A673 (cell line): ENCODE data around the gene SMG7. TPM values are rescaled to one million over a fixed set of nuclear protein-coding genes. Genes with fewer than 3 reads are reported as not detected.

Experiments used
- BruUV-seq: library from RNA; stranded (reverse); fragments of 400-500 nt; replicated peaks from 2 replicates; lab custom pipeline; 2021; lab: Mats Ljungman, UMichigan
- CTCF ChIA-PET: fragments of 300-600 bp; sonication (Branson Sonifier 250); formaldehyde crosslinking; loops from one replicate; lab custom pipeline; 2022; ENCODE audit warnings: antibody characterized with exemption; lab: Charles Lee
- POLR2A ChIA-PET: fragments of 300-600 bp; sonication (Branson Sonifier 250); formaldehyde crosslinking; loops from one replicate; lab custom pipeline; 2022; ENCODE audit warnings: antibody characterized with exemption; ENCODE audit not compliant: low non-redundant PET; lab: Charles Lee
- DNase-seq: peaks from one replicate; pipeline ENCODE4 v3.0.0-alpha.2; 2015; ENCODE audit warnings: low spot score
- H3K27ac ChIP-seq: fragments of 200-600 bp; sonication (generic); 2 replicates; pipeline ENCODE4 v1.5.1; 2016; ENCODE audit warnings: mixed run types, low read depth, mild to moderate bottlenecking, mixed read lengths, antibody characterized with exemption, low read length; ENCODE audit not compliant: poor library complexity, severe bottlenecking
- H3K27me3 ChIP-seq: fragments of 200-600 bp; sonication (generic); replicated peaks from 2 replicates; pipeline ENCODE4 v1.6.1; 2017; ENCODE audit warnings: mixed run types, low read depth, mild to moderate bottlenecking, mixed read lengths, antibody characterized with exemption, low read length; ENCODE audit not compliant: insufficient read depth, poor library complexity
- H3K36me3 ChIP-seq: fragments of 200-600 bp; sonication (generic); 2 replicates; pipeline ENCODE4 v1.6.1; 2016; ENCODE audit warnings: mixed run types, mild to moderate bottlenecking, mixed read lengths, antibody characterized with exemption, low read length; ENCODE audit not compliant: insufficient read depth, poor library complexity, severe bottlenecking
- H3K4me1 ChIP-seq: fragments of 200-600 bp; sonication (generic); 2 replicates; pipeline ENCODE4 v1.6.1; 2017; ENCODE audit warnings: mixed run types, mild to moderate bottlenecking, mixed read lengths, antibody characterized with exemption, low read length; ENCODE audit not compliant: insufficient read depth, poor library complexity, severe bottlenecking
- H3K4me3 ChIP-seq: fragments of 200-600 bp; sonication (generic); 2 replicates; pipeline ENCODE4 v1.5.1; 2016; ENCODE audit warnings: low read depth, mixed run types, mild to moderate bottlenecking, mixed read lengths, low read length; ENCODE audit not compliant: poor library complexity, severe bottlenecking
- H3K9me3 ChIP-seq: fragments of 200-600 bp; sonication (generic); 2 replicates; pipeline ENCODE4 v1.6.1; 2016; ENCODE audit warnings: mixed run types, low read depth, mild to moderate bottlenecking, mixed read lengths, antibody characterized with exemption, low read length; ENCODE audit not compliant: poor library complexity, severe bottlenecking
- EZH2 ChIP-seq: fragments of 200-600 bp; sonication (generic); IDR thresholded peaks from 2 replicates; pipeline ENCODE4 v1.6.1; 2017; ENCODE audit warnings: borderline replicate concordance, low read depth, mild to moderate bottlenecking, mixed read lengths, antibody characterized with exemption, low read length; ENCODE audit not compliant: poor library complexity, severe bottlenecking
- intact Hi-C: fragments of 100-400 bp; cut with micrococcal nuclease; formaldehyde crosslinking; loops from one replicate; pipeline ENCODE4 v1.10.0; 2022; ENCODE audit not compliant: unreplicated experiment
- total RNA-seq: library from RNA; stranded (reverse); gene quantifications from 2 replicates; pipeline ENCODE4 v1.2.3, GENCODE V29; 2021
- TF ChIP-seq, protein P1 (sequence below): fragments of 300-800, 200-600 bp; sonication (generic); conservative IDR thresholded peaks from 2 replicates; pipeline ENCODE4 v1.5.1; 2017; ENCODE audit warnings: low read depth, mild to moderate bottlenecking, antibody characterized with exemption, low read length, moderate library complexity, mixed read lengths

SMG7 gene
- total RNA-seq, 1 experiment from 2014 or later: 90.7 TPM

DNA sequence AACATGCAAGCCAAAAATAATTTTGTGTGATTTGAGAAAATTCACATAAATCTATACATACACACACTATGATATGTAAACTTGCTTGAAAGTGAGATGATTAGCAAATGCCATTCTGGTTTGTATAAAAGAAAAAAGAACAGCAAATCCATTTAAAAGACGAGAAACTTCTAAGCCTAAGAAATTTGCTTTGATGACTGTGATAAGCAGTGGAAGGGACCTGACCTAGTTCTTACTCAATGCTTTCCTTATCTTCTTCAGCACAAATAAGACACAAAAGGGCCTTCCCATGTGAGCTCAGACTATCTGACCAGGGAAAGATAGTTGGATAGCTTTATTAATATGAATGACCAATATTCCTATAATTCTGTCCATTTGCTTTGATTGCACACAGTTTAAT lies 28.8 kb upstream of the SMG7 start:
- intact Hi-C loops: no loop called here
- H3K4me1 ChIP-seq: no peaks in the 10 kb centered on the region
- H3K27me3 ChIP-seq: peaks cover 11% of the 10 kb centered on the region
- TF ChIP-seq EZH2: no peak
- TF ChIP-seq, protein P1, sequence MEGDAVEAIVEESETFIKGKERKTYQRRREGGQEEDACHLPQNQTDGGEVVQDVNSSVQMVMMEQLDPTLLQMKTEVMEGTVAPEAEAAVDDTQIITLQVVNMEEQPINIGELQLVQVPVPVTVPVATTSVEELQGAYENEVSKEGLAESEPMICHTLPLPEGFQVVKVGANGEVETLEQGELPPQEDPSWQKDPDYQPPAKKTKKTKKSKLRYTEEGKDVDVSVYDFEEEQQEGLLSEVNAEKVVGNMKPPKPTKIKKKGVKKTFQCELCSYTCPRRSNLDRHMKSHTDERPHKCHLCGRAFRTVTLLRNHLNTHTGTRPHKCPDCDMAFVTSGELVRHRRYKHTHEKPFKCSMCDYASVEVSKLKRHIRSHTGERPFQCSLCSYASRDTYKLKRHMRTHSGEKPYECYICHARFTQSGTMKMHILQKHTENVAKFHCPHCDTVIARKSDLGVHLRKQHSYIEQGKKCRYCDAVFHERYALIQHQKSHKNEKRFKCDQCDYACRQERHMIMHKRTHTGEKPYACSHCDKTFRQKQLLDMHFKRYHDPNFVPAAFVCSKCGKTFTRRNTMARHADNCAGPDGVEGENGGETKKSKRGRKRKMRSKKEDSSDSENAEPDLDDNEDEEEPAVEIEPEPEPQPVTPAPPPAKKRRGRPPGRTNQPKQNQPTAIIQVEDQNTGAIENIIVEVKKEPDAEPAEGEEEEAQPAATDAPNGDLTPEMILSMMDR: no peak
- no TSS peak for BruUV-seq
- no peaks in the 10 kb centered on the region for H3K9me3 ChIP-seq
- no peak overlapping the region for H3K4me3 ChIP-seq
- POLR2A ChIA-PET: no interaction called here
- no peak for DNase-seq
- CTCF ChIA-PET: no interaction called here
- H3K27ac ChIP-seq: no peak overlapping the region
- H3K36me3 ChIP-seq: no peaks in the 10 kb centered on the region

GRCh38 chr1:183444243-183444642 lies 28.1 kb upstream of the SMG7 start:
- ChIA-PET CTCF (no interaction called here), POLR2A (no interaction called here)
- H3K9me3 ChIP-seq: no peaks in the 10 kb centered on the region
- TF ChIP-seq EZH2: no peak
- TF ChIP-seq, protein P1: no peak
- no peak overlapping the region for H3K27ac ChIP-seq
- intact Hi-C loops: no loop called here
- no peaks in the 10 kb centered on the region for H3K36me3 ChIP-seq
- peaks cover 4% of the 10 kb centered on the region for H3K27me3 ChIP-seq
- H3K4me1 ChIP-seq: no peaks in the 10 kb centered on the region
- no peak overlapping the region for H3K4me3 ChIP-seq
- BruUV-seq: no TSS peak
- DNase-seq: no peak

GRCh38 chr1:183449223-183449770 lies 23.0 kb upstream of the SMG7 start:
- Histone ChIP-seq H3K27ac (no peak overlapping the region), H3K9me3 (no peaks in the 10 kb centered on the region), H3K4me3 (no peak overlapping the region), H3K4me1 (no peaks in the 10 kb centered on the region), H3K27me3 (no peaks in the 10 kb centered on the region), H3K36me3 (no peaks in the 10 kb centered on the region)
- DNase-seq: no peak
- no peak for TF ChIP-seq EZH2
- TF ChIP-seq, protein P1: no peak
- POLR2A ChIA-PET: no interaction called here
- intact Hi-C loops: loop anchor here (5.0 kb wide), 1 partner anchor 62 kb away; no protein-coding TSS in a partner anchor
- CTCF ChIA-PET: no interaction called here
- no TSS peak for BruUV-seq
